Testis (tissue), 3 donors: ENCODE data around the gene C11orf91. TPM values are rescaled to one million over a fixed set of nuclear protein-coding genes. Genes with fewer than 3 reads are reported as not detected.

Source experiments
- DNase-seq: peaks from one replicate; pipeline ENCODE4 v3.0.0-alpha.2; 2019
- H3K27ac ChIP-seq, 2 donors: fragments of 200-600 bp; sonication (generic); one replicate each; pipeline ENCODE4 v1.5.1; 2019
- H3K27me3 ChIP-seq: fragments of 200-600 bp; sonication (generic); one replicate; pipeline ENCODE4 v1.5.1; 2019
- H3K36me3 ChIP-seq: fragments of 200-600 bp; sonication (generic); one replicate; pipeline ENCODE4 v1.5.1; 2017; ENCODE audit warnings: low read depth; ENCODE audit errors: missing control alignments
- H3K4me1 ChIP-seq: fragments of 200-600 bp; sonication (generic); one replicate; pipeline ENCODE4 v1.5.1; 2019
- H3K4me3 ChIP-seq, 2 donors: fragments of 200-600 bp; sonication (generic); one replicate each; pipeline ENCODE4 v1.5.1; 2017 to 2019
- H3K9me3 ChIP-seq: fragments of 200-600 bp; sonication (generic); one replicate; pipeline ENCODE4 v1.5.1; 2017
- POLR2A ChIP-seq: fragments of 450-650 bp; IDR thresholded peaks from one replicate; pipeline ENCODE4 v1.6.1; 2017; ENCODE audit warnings: antibody characterized with exemption, mild to moderate bottlenecking, moderate library complexity
- WGBS, 2 donors: methylation state at CpG; one replicate each; pipeline ENCODE4 v1.1.5; 2018; 5-methylcytosine and 5-hydroxymethylcytosine counted together
- intact Hi-C: fragments of 100-400 bp; cut with DNase I; formaldehyde crosslinking; loops from one replicate; pipeline ENCODE4 v1.15.1; 2023; ENCODE audit warnings: low total_unique reads
- polyA plus RNA-seq: library from polyadenylated mRNA; stranded (reverse); fragments of 350-450 nt; fragmentation: Illumina TruSeq; extraction: RNeasy Lipid Tissue Mini Kit (QIAGEN cat#74804); gene quantifications from one replicate; pipeline ENCODE4 v1.2.3, GENCODE V29; 2014; ENCODE audit warnings: low read depth, low replicate concordance; ENCODE audit not compliant: insufficient read depth
- total RNA-seq, 2 donors: library from RNA; depleted of rRNA; stranded (reverse); fragments of >200 nt; gene quantifications; one replicate each; pipeline ENCODE4 v1.2.3, GENCODE V29; 2016
- TF ChIP-seq, protein P1 (sequence below), 3 experiments: fragments of 450-650 bp in 2 of 3; fragments of 200-600 bp in 1 of 3; sonication (generic) in 1 of 3; IDR thresholded peaks; one replicate each; pipeline ENCODE4 v1.5.1; 2016 to 2019; ENCODE audit warnings: antibody characterized with exemption in 3 of 3, mild to moderate bottlenecking in 2 of 3, moderate library complexity in 1 of 3

C11orf91 gene
- total and polyA plus RNA-seq, 3 donors from 2014 or later = 0.81 to 12.8 TPM; not detected in 1

DNA sequence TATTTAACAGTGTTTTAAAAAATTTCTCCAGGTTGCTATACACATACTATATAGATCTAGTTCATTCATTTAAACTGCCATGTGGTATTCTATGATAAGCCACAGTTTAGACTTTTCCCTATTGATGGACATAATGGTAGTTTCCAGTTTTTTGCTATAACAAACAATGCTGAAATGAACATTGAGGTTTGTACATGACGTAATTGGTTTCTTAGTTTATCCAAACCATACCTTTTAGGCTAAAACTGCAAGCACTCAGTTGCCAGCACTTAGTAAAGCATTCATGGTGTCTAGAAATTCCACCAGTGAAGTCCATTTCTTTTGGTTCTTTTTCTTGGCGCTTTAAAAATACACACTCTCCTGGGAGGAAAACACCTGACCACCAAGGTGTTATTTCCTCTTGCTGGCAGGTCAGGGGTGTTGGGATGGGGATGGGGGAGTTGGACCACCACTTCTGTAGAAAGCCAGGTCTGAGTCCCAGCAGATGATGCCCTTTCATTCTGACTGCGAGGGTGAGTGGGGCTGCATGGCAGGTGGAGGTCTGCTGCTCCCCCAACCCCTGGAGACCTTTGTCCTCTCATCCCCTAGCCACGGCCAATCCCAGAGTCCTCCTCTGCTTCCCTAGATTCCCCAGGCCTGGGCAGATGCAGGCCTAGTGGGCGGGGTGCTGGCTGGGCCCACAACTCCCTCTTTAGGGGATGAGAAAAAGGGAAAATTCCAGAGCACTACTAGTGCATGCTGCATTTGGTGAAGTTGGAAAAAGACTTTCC lies 41.1 kb downstream of the C11orf91 start:
- DNase-seq = no peak
- no peaks in the 10 kb centered on the region for H3K36me3 ChIP-seq
- TF ChIP-seq POLR2A = no peak
- TF ChIP-seq, protein P1, sequence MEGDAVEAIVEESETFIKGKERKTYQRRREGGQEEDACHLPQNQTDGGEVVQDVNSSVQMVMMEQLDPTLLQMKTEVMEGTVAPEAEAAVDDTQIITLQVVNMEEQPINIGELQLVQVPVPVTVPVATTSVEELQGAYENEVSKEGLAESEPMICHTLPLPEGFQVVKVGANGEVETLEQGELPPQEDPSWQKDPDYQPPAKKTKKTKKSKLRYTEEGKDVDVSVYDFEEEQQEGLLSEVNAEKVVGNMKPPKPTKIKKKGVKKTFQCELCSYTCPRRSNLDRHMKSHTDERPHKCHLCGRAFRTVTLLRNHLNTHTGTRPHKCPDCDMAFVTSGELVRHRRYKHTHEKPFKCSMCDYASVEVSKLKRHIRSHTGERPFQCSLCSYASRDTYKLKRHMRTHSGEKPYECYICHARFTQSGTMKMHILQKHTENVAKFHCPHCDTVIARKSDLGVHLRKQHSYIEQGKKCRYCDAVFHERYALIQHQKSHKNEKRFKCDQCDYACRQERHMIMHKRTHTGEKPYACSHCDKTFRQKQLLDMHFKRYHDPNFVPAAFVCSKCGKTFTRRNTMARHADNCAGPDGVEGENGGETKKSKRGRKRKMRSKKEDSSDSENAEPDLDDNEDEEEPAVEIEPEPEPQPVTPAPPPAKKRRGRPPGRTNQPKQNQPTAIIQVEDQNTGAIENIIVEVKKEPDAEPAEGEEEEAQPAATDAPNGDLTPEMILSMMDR (IDR thresholded peaks at IDR 0.05) = no peak
- H3K27ac ChIP-seq = no peak overlapping the region
- H3K27me3 ChIP-seq = no peaks in the 10 kb centered on the region
- H3K4me3 ChIP-seq = no peak overlapping the region
- no peaks in the 10 kb centered on the region for H3K4me1 ChIP-seq
- H3K9me3 ChIP-seq = no peaks in the 10 kb centered on the region
- WGBS, 2 donors = 91 to 92% methylated on average over 5 of the region's 5 CpGs
- intact Hi-C loops = no loop called here

DNA sequence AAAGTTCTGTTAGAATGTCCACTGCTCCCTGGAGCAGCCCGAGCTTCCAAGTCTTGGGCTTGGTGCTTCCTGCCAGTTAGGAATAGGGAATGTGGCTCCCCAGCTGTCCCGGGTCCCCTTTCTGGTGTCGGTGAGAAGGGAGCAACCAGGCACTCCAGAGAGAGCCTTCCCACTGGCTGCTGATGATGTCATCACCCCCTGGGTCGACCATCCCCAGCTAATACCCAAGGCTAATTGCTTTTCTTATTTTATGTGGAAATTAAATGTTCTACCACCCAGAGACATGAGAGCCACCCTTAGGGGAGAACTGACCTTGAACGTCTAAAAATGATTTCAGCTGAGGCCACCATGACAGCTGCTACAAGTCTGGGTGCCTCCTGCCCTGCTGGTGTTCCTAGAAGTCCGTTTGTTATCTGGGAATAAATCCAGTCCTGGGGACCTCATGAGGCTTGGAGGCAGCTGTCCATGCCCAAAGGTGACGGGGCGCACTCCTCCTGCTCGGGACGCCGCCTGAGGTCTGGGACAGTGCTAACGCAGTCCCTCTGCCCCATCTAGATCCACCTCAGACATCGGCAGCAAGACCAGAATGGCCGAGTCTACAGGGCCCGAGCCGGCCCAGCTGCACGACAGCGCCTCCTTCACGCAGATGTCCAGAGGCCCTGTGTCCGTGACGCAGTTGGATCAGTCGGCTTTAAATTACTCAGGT lies 42.3 kb downstream of the C11orf91 start:
- no peak for DNase-seq
- Histone ChIP-seq H3K27me3 (no peaks in the 10 kb centered on the region), H3K36me3 (no peaks in the 10 kb centered on the region), H3K27ac (no peak overlapping the region), H3K9me3 (no peaks in the 10 kb centered on the region), H3K4me1 (no peaks in the 10 kb centered on the region), H3K4me3 (no peak overlapping the region)
- no peak for TF ChIP-seq POLR2A
- TF ChIP-seq, protein P1 (IDR thresholded peaks at IDR 0.05) = no peak
- intact Hi-C loops = no loop called here
- WGBS, 2 donors = 74 to 79% methylated on average over 14 to 22 of the region's 22 CpGs

DNA sequence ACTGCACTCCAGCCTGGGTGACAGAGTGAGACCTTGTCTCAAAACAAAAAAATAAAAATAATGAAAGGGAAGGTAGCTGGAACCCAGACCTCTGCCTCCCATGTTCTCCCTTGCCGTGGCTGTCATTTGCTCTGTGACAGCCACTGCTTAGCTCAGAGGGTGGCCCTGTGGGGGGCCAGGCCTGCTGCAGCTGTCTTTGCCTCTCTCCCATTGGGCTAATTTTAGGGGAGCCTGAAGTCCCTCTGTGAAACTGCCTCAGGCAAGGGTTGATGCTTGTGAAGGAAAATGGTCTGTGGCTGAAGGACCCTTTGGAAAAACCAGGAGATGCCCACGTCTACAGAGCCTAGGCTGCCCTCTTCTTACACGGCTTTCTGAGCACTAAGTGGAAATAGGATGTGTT lies 42.9 kb downstream of the C11orf91 start:
- Histone ChIP-seq H3K4me3 (no peak overlapping the region), H3K9me3 (no peaks in the 10 kb centered on the region), H3K27me3 (no peaks in the 10 kb centered on the region), H3K36me3 (no peaks in the 10 kb centered on the region), H3K4me1 (no peaks in the 10 kb centered on the region), H3K27ac (no peak overlapping the region)
- intact Hi-C loops = no loop called here
- TF ChIP-seq POLR2A = no peak
- TF ChIP-seq, protein P1 (IDR thresholded peaks at IDR 0.05) = no peak
- WGBS, 2 donors = 70 to 93% methylated on average over 3 of the region's 3 CpGs
- no peak for DNase-seq

DNA sequence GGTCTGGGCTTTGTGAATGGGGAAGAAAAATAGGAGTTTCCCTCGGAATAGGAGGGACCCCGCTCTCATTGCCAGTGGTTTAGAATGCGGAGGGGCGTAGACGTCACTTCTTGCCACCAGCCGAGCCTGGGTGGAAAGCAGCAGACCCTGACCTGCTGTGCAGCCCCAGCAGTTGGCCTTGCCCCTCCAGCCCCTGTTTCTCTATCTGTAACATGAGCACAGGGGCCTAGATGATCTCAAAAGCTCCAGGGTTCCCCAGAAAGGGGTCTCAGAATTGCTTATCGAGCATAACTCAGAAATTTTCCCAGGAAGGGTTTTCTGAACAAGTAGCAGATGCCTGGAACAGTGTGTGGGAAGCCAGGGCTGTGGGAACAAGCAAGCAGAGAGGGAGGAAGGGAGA lies 43.9 kb downstream of the C11orf91 start:
- no peaks in the 10 kb centered on the region for H3K36me3 ChIP-seq
- no peak overlapping the region for H3K27ac ChIP-seq
- DNase-seq = no peak
- intact Hi-C loops = no loop called here
- no peak overlapping the region for H3K4me3 ChIP-seq
- H3K9me3 ChIP-seq = no peaks in the 10 kb centered on the region
- no peaks in the 10 kb centered on the region for H3K4me1 ChIP-seq
- TF ChIP-seq POLR2A = no peak
- TF ChIP-seq, protein P1 (IDR thresholded peaks at IDR 0.05) = no peak
- WGBS, 2 donors = 84 to 94% methylated on average over 7 of the region's 7 CpGs
- no peaks in the 10 kb centered on the region for H3K27me3 ChIP-seq
